ENCODE measurements around the gene GDA. TPM values are rescaled to one million over a fixed set of nuclear protein-coding genes. Genes with fewer than 3 reads are reported as not detected.

The GDA gene
- total RNA-seq, 1 donor from 2014 or later: not detected

DNA sequence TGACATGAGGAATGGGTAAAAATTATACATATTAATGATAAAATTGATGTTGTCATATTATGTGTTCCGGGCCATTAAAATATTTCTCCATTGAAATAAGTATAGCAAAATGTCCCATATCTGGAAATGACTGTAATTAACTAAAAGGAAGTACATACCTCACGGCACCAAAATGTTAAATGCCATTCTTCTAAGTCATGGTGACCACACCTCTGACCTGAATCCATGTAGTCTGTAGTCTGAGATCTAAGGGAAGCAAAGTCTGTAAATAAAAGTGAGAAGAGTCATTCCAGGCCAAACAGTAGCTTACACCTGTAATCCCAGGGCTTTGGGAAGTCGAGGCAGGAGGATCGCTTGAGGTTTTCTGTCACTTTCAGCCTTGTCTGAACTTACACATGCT, 8.7 kb upstream of the GDA start:
- TF ChIP-seq, protein P1, sequence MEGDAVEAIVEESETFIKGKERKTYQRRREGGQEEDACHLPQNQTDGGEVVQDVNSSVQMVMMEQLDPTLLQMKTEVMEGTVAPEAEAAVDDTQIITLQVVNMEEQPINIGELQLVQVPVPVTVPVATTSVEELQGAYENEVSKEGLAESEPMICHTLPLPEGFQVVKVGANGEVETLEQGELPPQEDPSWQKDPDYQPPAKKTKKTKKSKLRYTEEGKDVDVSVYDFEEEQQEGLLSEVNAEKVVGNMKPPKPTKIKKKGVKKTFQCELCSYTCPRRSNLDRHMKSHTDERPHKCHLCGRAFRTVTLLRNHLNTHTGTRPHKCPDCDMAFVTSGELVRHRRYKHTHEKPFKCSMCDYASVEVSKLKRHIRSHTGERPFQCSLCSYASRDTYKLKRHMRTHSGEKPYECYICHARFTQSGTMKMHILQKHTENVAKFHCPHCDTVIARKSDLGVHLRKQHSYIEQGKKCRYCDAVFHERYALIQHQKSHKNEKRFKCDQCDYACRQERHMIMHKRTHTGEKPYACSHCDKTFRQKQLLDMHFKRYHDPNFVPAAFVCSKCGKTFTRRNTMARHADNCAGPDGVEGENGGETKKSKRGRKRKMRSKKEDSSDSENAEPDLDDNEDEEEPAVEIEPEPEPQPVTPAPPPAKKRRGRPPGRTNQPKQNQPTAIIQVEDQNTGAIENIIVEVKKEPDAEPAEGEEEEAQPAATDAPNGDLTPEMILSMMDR (IDR thresholded peaks at IDR 0.05): no peak

DNA sequence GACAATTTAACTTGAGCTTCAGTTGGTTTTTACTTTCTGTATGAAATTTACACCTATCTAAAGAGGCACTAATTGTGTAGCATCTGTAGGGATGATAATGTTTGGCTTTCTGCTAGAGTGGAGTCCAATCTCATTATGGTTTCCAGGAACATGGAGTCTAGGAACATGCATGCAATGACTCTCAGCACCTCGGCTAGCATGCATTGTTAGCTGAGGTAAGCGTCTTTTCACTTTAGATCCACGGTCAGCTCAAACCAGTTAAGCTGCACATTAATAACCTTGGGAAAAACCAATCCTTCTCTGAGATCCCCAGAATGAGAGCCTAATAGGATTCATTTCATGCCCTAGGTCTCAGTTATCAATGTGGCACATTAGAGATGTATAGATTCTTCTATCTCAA, 7.8 kb upstream of the GDA start:
- Histone ChIP-seq H3K9me3 (no peaks in the 10 kb centered on the region), H3K4me1 (no peaks in the 10 kb centered on the region), H3K36me3 (no peaks in the 10 kb centered on the region), H3K27ac (no peak overlapping the region), H3K27me3 (no peaks in the 10 kb centered on the region), H3K4me3 (no peak overlapping the region)
- no peak for DNase-seq (ENCODE audit: low spot score in 2 of 2)
- TF ChIP-seq, protein P1 (IDR thresholded peaks at IDR 0.05): no peak
- intact Hi-C loops (cut with DNase I): no loop called here

More for the DNA sequence above, 8.7 kb upstream of the GDA start:
- DNase-seq (ENCODE audit: low spot score in 2 of 2): no peak
- H3K4me1 ChIP-seq: no peaks in the 10 kb centered on the region
- intact Hi-C loops (cut with DNase I): no loop called here
- no peak overlapping the region for H3K4me3 ChIP-seq
- no peaks in the 10 kb centered on the region for H3K36me3 ChIP-seq
- H3K27me3 ChIP-seq: no peaks in the 10 kb centered on the region
- H3K27ac ChIP-seq: no peak overlapping the region
- no peaks in the 10 kb centered on the region for H3K9me3 ChIP-seq

DNA sequence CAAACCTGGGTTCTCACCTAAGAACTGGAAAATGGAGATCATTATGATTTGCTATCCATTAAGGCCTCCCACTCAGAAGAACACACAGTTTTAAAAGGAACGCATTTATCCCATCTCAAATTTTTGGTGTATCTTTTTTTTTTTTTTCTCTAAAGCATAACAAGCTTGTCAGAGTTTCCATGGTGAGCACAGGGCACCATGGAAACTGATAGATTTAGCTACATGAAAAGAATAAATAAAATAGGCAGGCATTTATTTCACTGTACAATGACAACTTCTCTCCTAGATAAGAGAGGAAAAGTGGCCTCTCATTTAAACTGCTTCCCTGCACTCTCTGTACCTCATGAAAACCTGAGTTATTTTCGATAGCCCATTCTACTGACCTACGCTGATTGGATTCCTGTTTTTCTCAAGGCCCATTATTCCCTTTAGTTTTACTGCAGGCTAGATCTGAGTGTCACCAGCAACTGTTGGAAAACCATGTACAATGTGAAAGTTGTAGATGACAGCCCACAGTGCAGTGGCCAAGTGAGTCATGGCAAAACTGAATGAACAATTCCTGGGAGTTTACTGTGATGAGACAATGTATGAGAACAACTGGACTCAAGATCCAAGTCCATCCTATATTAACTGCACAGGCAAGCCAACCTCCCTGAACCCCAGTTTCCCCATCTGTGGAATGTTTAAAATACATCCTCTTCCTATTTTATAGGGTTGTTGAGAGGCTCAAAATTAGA, 4.3 kb upstream of the GDA start:
- intact Hi-C loops (cut with DNase I): no loop called here
- TF ChIP-seq, protein P1 (IDR thresholded peaks at IDR 0.05): no peak
- no peaks in the 10 kb centered on the region for H3K36me3 ChIP-seq
- H3K4me1 ChIP-seq: no peaks in the 10 kb centered on the region
- DNase-seq (ENCODE audit: low spot score in 2 of 2): no peak
- no peaks in the 10 kb centered on the region for H3K9me3 ChIP-seq
- no peaks in the 10 kb centered on the region for H3K27me3 ChIP-seq
- no peak overlapping the region for H3K27ac ChIP-seq
- H3K4me3 ChIP-seq: no peak overlapping the region

DNA sequence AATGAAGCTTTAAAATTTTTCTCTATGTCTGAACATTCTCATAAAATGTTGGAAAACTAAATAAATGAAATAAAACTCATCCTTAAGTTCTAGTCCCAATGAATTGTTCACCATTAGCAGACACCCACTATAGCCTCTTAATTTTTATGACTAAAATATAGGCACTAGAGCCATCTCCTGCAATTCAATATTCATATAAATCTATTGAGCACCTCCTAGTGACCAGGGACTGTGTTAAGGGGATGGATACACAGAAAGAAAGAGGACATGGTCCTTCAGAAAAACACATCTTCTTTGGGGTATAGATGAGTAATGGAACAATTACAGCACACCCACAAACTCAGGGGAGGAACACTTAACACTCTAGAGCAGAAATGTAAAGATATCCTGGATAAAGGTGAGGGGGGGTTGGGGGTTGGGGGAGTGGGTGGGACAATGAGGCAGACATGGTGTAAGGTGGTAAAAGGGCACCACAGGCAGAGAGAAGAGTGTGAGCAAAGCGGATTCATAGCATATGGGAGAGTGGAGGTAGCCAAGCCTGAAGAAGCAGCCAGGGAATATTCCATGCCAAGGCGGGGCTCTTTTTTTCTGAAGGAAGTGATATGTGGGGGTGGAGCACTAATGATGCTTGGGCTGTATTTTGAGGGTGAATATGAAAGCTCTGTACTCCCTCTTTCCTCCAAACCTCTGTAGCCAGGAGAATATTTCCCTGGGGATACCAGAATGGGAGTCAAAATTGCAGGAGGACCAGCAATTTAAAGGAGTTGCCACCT, 3.3 kb upstream of the GDA start:
- H3K4me3 ChIP-seq: no peak overlapping the region
- no peak overlapping the region for H3K27ac ChIP-seq
- intact Hi-C loops (cut with DNase I): no loop called here
- H3K4me1 ChIP-seq: no peaks in the 10 kb centered on the region
- no peaks in the 10 kb centered on the region for H3K27me3 ChIP-seq
- TF ChIP-seq, protein P1 (IDR thresholded peaks at IDR 0.05): no peak
- no peak for DNase-seq (ENCODE audit: low spot score in 2 of 2)
- no peaks in the 10 kb centered on the region for H3K36me3 ChIP-seq
- H3K9me3 ChIP-seq: no peaks in the 10 kb centered on the region

DNA sequence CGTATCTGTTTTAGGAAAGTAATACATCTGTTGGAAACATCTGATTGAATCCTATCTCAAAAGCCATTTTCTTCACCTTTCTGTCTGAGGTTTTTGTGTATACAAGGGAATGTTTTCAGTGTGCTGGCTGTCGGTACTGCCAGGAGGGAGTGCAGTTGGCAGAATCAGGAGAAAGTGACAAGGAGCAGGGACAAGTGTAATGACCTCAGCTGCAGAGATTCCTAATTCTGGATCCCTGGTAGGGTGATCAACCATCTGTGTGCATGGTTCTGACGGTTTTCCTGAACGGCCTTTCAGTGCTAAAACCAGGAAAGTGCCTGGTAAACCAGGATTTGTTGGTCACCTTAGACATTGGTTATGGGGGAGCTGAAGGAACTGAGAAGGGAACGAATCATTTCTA, 1.6 kb upstream of the GDA start:
- no peaks in the 10 kb centered on the region for H3K9me3 ChIP-seq
- no peaks in the 10 kb centered on the region for H3K36me3 ChIP-seq
- H3K27me3 ChIP-seq: no peaks in the 10 kb centered on the region
- intact Hi-C loops (cut with DNase I): no loop called here
- TF ChIP-seq, protein P1 (IDR thresholded peaks at IDR 0.05): no peak
- H3K27ac ChIP-seq: no peak overlapping the region
- no peak for DNase-seq (ENCODE audit: low spot score in 2 of 2)
- H3K4me3 ChIP-seq: no peak overlapping the region
- H3K4me1 ChIP-seq: no peaks in the 10 kb centered on the region
